ENCODE measurements around the gene IRF8. TPM values are rescaled to one million over a fixed set of nuclear protein-coding genes. Genes with fewer than 3 reads are reported as not detected.
"Not testable (repeated sequence)": the region's sequence is repeated elsewhere in the genome, so short reads cannot be mapped to it uniquely, and the experiment has no call there.

Gene IRF8
- total RNA-seq, 1 donor from 2014 or later, result 3.7 TPM

- no peak for DNase-seq (ENCODE audit: low spot score in 2 of 2)
- FAIRE-seq, result no peak
These were observed 31.8 kb upstream of the IRF8 start for GRCh38 chr16:85867189-85867588.

GRCh38 chr16:85868495-85868894 is 30.5 kb upstream of the IRF8 start:
- no peak for FAIRE-seq

GRCh38 chr16:85869206-85869605 is 29.8 kb upstream of the IRF8 start:
- FAIRE-seq (no peak), DNase-seq (ENCODE audit: low spot score in 2 of 2) (no peak)

More at GRCh38 chr16:85868495-85868894, 30.5 kb upstream of the IRF8 start:
- DNase-seq (ENCODE audit: low spot score in 2 of 2), result no peak

- DNase-seq (ENCODE audit: low spot score in 2 of 2), result no peak
- FAIRE-seq, result no peak
These were observed 29.0 kb upstream of the IRF8 start for GRCh38 chr16:85869785-85870558.

- DNase-seq (ENCODE audit: low spot score in 2 of 2) (no peak), FAIRE-seq (no peak)
These were observed 27.2 kb upstream of the IRF8 start for GRCh38 chr16:85871756-85872155.

- DNase-seq (ENCODE audit: low spot score in 2 of 2), result no peak
- FAIRE-seq, result no peak
These were observed 26.2 kb upstream of the IRF8 start for GRCh38 chr16:85872734-85873133.

GRCh38 chr16:85873153-85873552 is 25.8 kb upstream of the IRF8 start:
- DNase-seq (ENCODE audit: low spot score in 2 of 2) (no peak), FAIRE-seq (no peak)

GRCh38 chr16:85874031-85874430 is 24.9 kb upstream of the IRF8 start:
- not testable (repeated sequence) for FAIRE-seq; DNase-seq (ENCODE audit: low spot score in 2 of 2)

- FAIRE-seq (no peak), DNase-seq (ENCODE audit: low spot score in 2 of 2) (no peak)
These were observed 20.6 kb upstream of the IRF8 start for GRCh38 chr16:85878407-85878806.

- DNase-seq (ENCODE audit: low spot score in 2 of 2), result no peak
- FAIRE-seq, result no peak
These were observed 20.1 kb upstream of the IRF8 start for GRCh38 chr16:85878875-85879274.

GRCh38 chr16:85879549-85879948 is 19.4 kb upstream of the IRF8 start:
- FAIRE-seq (no peak), DNase-seq (ENCODE audit: low spot score in 2 of 2) (no peak)

- DNase-seq (ENCODE audit: low spot score in 2 of 2) (no peak), FAIRE-seq (no peak)
These were observed 18.8 kb upstream of the IRF8 start for GRCh38 chr16:85879975-85880831.

- no peak for FAIRE-seq
- no peak for DNase-seq (ENCODE audit: low spot score in 2 of 2)
These were observed 18.1 kb upstream of the IRF8 start for GRCh38 chr16:85880861-85881260.

- FAIRE-seq (no peak), DNase-seq (ENCODE audit: low spot score in 2 of 2) (no peak)
These were observed 17.5 kb upstream of the IRF8 start for GRCh38 chr16:85881436-85881835.

GRCh38 chr16:85882181-85882810 is 16.7 kb upstream of the IRF8 start:
- FAIRE-seq (no peak), DNase-seq (ENCODE audit: low spot score in 2 of 2) (no peak)

- no peak for DNase-seq (ENCODE audit: low spot score in 2 of 2)
- no peak for FAIRE-seq
These were observed 15.1 kb upstream of the IRF8 start for GRCh38 chr16:85883813-85884212.

- FAIRE-seq, result no peak
These were observed 14.0 kb upstream of the IRF8 start for GRCh38 chr16:85884808-85885463.

GRCh38 chr16:85885537-85885936 is 13.4 kb upstream of the IRF8 start:
- FAIRE-seq, result no peak

More at GRCh38 chr16:85884808-85885463, 14.0 kb upstream of the IRF8 start:
- DNase-seq (ENCODE audit: low spot score in 2 of 2), result no peak

GRCh38 chr16:85888405-85889331 is 10.3 kb upstream of the IRF8 start:
- DNase-seq (ENCODE audit: low spot score in 2 of 2), result no peak
- no peak for FAIRE-seq

More at GRCh38 chr16:85885537-85885936, 13.4 kb upstream of the IRF8 start:
- no peak for DNase-seq (ENCODE audit: low spot score in 2 of 2)
